Left lung (tissue), 10 donors: ENCODE measurements around the gene MAN2C1. TPM values are rescaled to one million over a fixed set of nuclear protein-coding genes. Genes with fewer than 3 reads are reported as not detected.
A peak's percentile ranks its signal among the peaks of the same experiment; 100 is the strongest.

Experiments used
- ATAC-seq: fragments of 200-7000 bp; cut with Tn5 transposase; one replicate; pipeline ENCODE4 v1.9.1; 2020; ENCODE audit warnings: moderate library complexity
- DNase-seq, 4 donors: peaks; one replicate each; pipeline ENCODE4 v3.0.0-alpha.2; 2013 to 2020
- H3K27ac ChIP-seq, 2 donors: fragments of 200-600 bp; sonication (generic) in 1 of 2; one replicate each; pipeline versions ENCODE4 v1.5.0 to v1.8.0; 2020 to 2021
- H3K27me3 ChIP-seq, 2 donors: fragments of 200-600 bp; sonication (generic) in 1 of 2; one replicate each; pipeline versions ENCODE4 v1.5.0 to v1.8.0; 2020 to 2021
- H3K36me3 ChIP-seq, 2 donors: fragments of 200-600 bp; sonication (generic) in 1 of 2; one replicate each; pipeline versions ENCODE4 v1.5.0 to v1.8.0; 2020 to 2021
- H3K4me1 ChIP-seq, 2 donors: fragments of 200-600 bp; one replicate each; pipeline ENCODE4 v1.8.0; 2021
- H3K4me3 ChIP-seq, 2 donors: fragments of 200-600 bp; sonication (generic) in 1 of 2; one replicate each; pipeline versions ENCODE4 v1.5.0 to v1.8.0; 2020 to 2021; ENCODE audit warnings: mild to moderate bottlenecking in 1 of 2
- H3K9me3 ChIP-seq, 2 donors: fragments of 200-600 bp; sonication (generic) in 1 of 2; one replicate each; pipeline versions ENCODE4 v1.5.0 to v1.8.0; 2020 to 2021
- CTCF ChIP-seq, 2 donors: fragments of 200-600 bp; sonication (generic) in 1 of 2; IDR thresholded peaks; one replicate each; pipeline versions ENCODE4 v1.5.0 to v1.8.0; 2021; ENCODE audit warnings: antibody characterized with exemption in 2 of 2
- intact Hi-C, 2 donors: fragments of 100-400 bp; cut with DNase I; formaldehyde crosslinking; loops; one replicate each; pipeline versions ENCODE4 v1.11.2 to v1.14.2; 2022
- polyA plus RNA-seq, 6 donors: library from polyadenylated mRNA; unstranded; fragments of 120-200 nt; gene quantifications; one replicate each; pipeline ENCODE4 v1.2.1, GENCODE V29; 2013; ENCODE audit not compliant: insufficient read length in 6 of 6
- total RNA-seq, 2 donors: library from RNA; stranded (reverse); fragmentation: NEBNext Ultra II Directional; extraction: Animal tissue kit (Norgen Biotek cat#: 25700); gene quantifications; one replicate each; pipeline ENCODE4 v1.2.1, GENCODE V29; 2021
- donor health status: DM: no; HTN: yes; CAD: no.
- donor health status: DM: no; HTN: no; CAD: no.

The MAN2C1 gene
- total and polyA plus RNA-seq, 8 donors: 121 to 245 (median 176) TPM

- TF ChIP-seq CTCF (IDR thresholded peaks at IDR 0.05): no peak
- no peak for DNase-seq
- H3K9me3 ChIP-seq: no peaks in the 10 kb centered on the region
- H3K4me3 ChIP-seq: no peak overlapping the region
- H3K27ac ChIP-seq: no peak overlapping the region
- intact Hi-C loops: no loop called here
- peaks cover 3 to 67% of the 10 kb centered on the region in 2 donors for H3K36me3 ChIP-seq
- no peak for ATAC-seq
- H3K4me1 ChIP-seq: peaks cover 11 to 24% of the 10 kb centered on the region in 2 donors
- H3K27me3 ChIP-seq: no peaks in the 10 kb centered on the region
Observed at GRCh38 chr15:75371901-75372688, 3.7 kb upstream of the MAN2C1 start.

DNA sequence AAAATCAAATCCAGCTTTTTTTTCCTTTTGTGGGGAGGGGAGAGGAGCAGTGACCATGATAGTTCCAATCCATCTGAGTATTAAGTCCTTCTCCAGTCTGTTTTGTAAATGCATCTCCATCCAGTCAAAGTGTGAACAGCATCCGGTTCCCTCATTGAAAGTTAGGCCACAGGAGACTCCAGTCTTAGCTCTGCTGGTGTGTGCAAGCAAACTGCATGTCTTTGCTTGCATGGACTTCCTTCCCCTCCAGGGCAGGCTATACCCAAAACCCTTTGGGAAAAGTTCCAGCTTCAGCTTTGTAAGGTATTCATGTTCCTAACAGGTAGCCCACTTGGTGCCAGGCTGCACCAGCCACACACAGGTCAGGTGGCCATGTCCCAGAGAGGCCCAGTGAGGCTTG, 3.1 kb upstream of the MAN2C1 start:
- Histone ChIP-seq H3K36me3 (peaks cover 3 to 67% of the 10 kb centered on the region in 2 donors), H3K27ac (no peak overlapping the region), H3K27me3 (no peaks in the 10 kb centered on the region), H3K4me1 (peaks cover 11 to 27% of the 10 kb centered on the region in 2 donors), H3K9me3 (no peaks in the 10 kb centered on the region), H3K4me3 (no peak overlapping the region)
- intact Hi-C loops: no loop called here
- ATAC-seq (no peak), DNase-seq (no peak)
- TF ChIP-seq CTCF (IDR thresholded peaks at IDR 0.05): no peak

DNA sequence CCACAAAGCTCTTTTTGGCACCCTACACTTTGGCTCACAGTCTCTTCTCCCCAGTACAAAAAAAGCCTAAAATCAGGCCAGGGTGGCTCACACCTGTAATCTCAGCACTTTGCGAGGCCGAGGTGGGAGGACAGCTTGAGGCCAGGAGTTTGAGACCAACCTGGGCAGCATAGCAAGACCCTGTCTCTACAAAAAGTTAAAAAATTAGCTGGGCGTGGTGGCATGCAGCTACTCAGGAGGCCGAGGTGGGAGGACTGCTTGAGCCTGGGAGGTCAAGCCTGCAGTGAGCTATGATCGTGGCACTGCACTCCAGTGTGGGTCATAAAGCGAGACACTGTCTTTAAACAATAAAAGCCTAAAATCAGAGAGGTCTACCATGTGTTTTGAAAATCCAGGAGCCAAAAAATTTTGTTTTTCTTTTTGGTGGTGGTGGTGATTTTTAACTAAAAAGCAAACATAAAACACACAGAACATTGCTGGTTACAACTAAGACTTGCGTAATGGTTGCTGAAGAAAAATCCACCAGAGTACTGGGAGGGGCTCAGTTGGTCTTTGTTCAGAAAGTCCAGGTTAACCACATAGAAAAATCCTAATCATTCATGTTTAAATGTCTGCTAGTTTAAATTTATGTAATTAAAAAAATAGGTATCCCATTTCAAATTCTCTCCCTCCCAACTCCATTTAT, 1.6 kb upstream of the MAN2C1 start:
- DNase-seq (no peak), ATAC-seq (no peak)
- no peaks in the 10 kb centered on the region for H3K27me3 ChIP-seq
- intact Hi-C loops: no loop called here
- no peak for TF ChIP-seq CTCF (IDR thresholded peaks at IDR 0.05)
- no peak overlapping the region for H3K27ac ChIP-seq
- H3K4me3 ChIP-seq: no peak overlapping the region
- peaks cover 11 to 27% of the 10 kb centered on the region in 2 donors for H3K4me1 ChIP-seq
- no peaks in the 10 kb centered on the region for H3K9me3 ChIP-seq
- H3K36me3 ChIP-seq: peaks cover 2 to 67% of the 10 kb centered on the region in 2 donors

GRCh38 chr15:75368689-75369239, 357 bp upstream of the MAN2C1 start:
- Histone ChIP-seq H3K36me3 (peaks cover 0 to 67% of the 10 kb centered on the region in 2 donors), H3K27ac (peak overlapping the region; percentile 95 to 98), H3K27me3 (no peaks in the 10 kb centered on the region), H3K4me1 (peaks cover 11 to 27% of the 10 kb centered on the region in 2 donors), H3K9me3 (no peaks in the 10 kb centered on the region), H3K4me3 (peak overlapping the region; percentile 80 to 95)
- TF ChIP-seq CTCF (IDR thresholded peaks at IDR 0.05): no peak
- ATAC-seq (peak; percentile 3), DNase-seq (no peak)
- intact Hi-C loops: no loop called here

DNA sequence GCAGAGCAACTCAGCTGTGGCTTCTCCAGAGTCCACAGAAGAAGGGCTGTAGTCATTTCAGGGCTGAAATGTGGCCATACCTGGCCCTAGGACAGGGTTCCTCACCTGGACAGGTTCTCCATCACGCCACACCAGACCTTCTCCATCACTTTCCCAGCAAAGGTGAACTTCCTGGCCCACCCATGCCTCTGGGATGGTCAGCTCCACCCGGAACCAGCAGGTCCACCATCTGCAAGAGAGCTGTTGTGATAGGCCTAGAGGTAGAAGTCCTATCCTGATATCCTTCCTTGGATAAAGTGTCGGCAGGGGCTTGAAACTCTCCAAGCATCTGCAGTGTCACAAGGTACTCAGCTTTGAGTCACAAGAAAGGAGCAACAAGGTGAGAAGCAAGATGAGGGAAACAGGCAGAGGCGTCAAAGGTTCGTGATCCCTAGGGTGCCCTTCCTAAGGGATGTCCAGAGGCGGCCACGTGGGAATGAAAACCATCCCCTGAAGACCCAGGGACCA, 948 bp downstream of the MAN2C1 start:
- H3K4me3 ChIP-seq: peak overlapping the region; percentile 80 to 95
- intact Hi-C loops: no loop called here

More for the DNA sequence above, 948 bp downstream of the MAN2C1 start:
- no peak for TF ChIP-seq CTCF (IDR thresholded peaks at IDR 0.05)
- Histone ChIP-seq H3K9me3 (no peaks in the 10 kb centered on the region), H3K36me3 (peaks cover 0 to 67% of the 10 kb centered on the region in 2 donors), H3K27ac (peak overlapping the region; percentile 95 to 98), H3K27me3 (no peaks in the 10 kb centered on the region), H3K4me1 (peaks cover 11 to 27% of the 10 kb centered on the region in 2 donors)
- DNase-seq: no peak
- no peak for ATAC-seq
